A549 (cell line): ENCODE results near the gene SLC39A13. TPM values are rescaled to one million over a fixed set of nuclear protein-coding genes. Genes with fewer than 3 reads are reported as not detected.
A peak's percentile ranks its signal among the peaks of the same experiment; 100 is the strongest.

Experiments used
- ATAC-seq, 2 experiments: fragments of 200-7000 bp in 1 of 2; fragments of >200 bp in 1 of 2; cut with Nextera tagmentation in 1 of 2; cut with Tn5 transposase in 1 of 2; 3 replicates each; pipeline versions ENCODE4 v1.8.0 to v1.9.1; 2018 to 2020; ENCODE audit warnings: mild to moderate bottlenecking in 1 of 2, moderate library complexity in 1 of 2
- CTCF ChIA-PET: fragments of 300-600 bp; sonication (Branson Sonifier 250); formaldehyde crosslinking; extraction: SDS; loops from one replicate; lab custom pipeline; 2021; ENCODE audit warnings: antibody characterized with exemption, inconsistent platforms; lab: Yijun Ruan, JAX
- POLR2A ChIA-PET: fragments of 350-600 bp; formaldehyde crosslinking; extraction: SDS; loops from one replicate; lab custom pipeline; 2021; ENCODE audit warnings: antibody characterized with exemption, inconsistent platforms; lab: Yijun Ruan, JAX
- DNase-seq, 2 experiments: peaks; one replicate each; pipeline versions ENCODE4 v3.0.0 to v3.0.0-alpha.2; 2011 to 2016; ENCODE audit warnings: low read depth in 1 of 2, low spot score in 1 of 2
- FAIRE-seq: peaks from 2 replicates; lab custom pipeline; 2011; peaks lifted over from hg19 to GRCh38; lab: Jason Lieb, UNC
- H3K27ac ChIP-seq, 2 experiments: fragments of >200 bp; sonication (Bioruptor Twin); formaldehyde crosslinking; 3 replicates each; pipeline ENCODE4 v1.5.1; 2016 to 2017
- H3K4me1 ChIP-seq: fragments of >200 bp; sonication (Bioruptor Twin); formaldehyde crosslinking; 3 replicates; pipeline ENCODE4 v1.6.1; 2016
- H3K4me2 ChIP-seq: fragments of >200 bp; sonication (Bioruptor Twin); formaldehyde crosslinking; 3 replicates; pipeline ENCODE4 v1.6.1; 2016
- H3K4me3 ChIP-seq: fragments of >200 bp; sonication (Bioruptor Twin); formaldehyde crosslinking; 3 replicates; pipeline ENCODE4 v1.5.1; 2016
- H3K9me3 ChIP-seq: fragments of >200 bp; sonication (Bioruptor Twin); formaldehyde crosslinking; 3 replicates; pipeline ENCODE4 v1.6.1; 2016
- ATOH8 ChIP-seq: fragments of 250-450 bp; sonication (Bioruptor Pico); IDR thresholded peaks from 2 replicates; pipeline ENCODE4 v1.5.0; 2020; ENCODE audit warnings: low read depth, mild to moderate bottlenecking, moderate library complexity
- BHLHE40 ChIP-seq: IDR thresholded peaks from 2 replicates; pipeline ENCODE4 v1.6.1; 2012; ENCODE audit warnings: low read depth, low read length, inconsistent platforms
- CBX2 ChIP-seq: fragments of 200-600 bp; sonication (generic); IDR thresholded peaks from 2 replicates; pipeline ENCODE4 v1.6.1; 2016; ENCODE audit warnings: low read depth, mild to moderate bottlenecking, borderline replicate concordance
- CEBPB ChIP-seq, 2 experiments: fragments of >200 bp in 1 of 2; sonication (Bioruptor Twin) in 1 of 2; formaldehyde crosslinking in 1 of 2; IDR thresholded peaks; 2 replicates each; pipeline ENCODE4 v1.6.1; 2012 to 2016
- CHD2 ChIP-seq: fragments of 150-350 bp; IDR thresholded peaks from 2 replicates; pipeline ENCODE4 v1.6.1; 2014; ENCODE audit warnings: low read length; ENCODE audit not compliant: partially characterized antibody
- EHMT2 ChIP-seq: fragments of 200-600 bp; sonication (generic); IDR thresholded peaks from 2 replicates; pipeline ENCODE4 v1.6.1; 2016; ENCODE audit warnings: antibody characterized with exemption, low read depth, mild to moderate bottlenecking, moderate library complexity
- FOSB ChIP-seq: fragments of 250-450 bp; sonication (Bioruptor Pico); IDR thresholded peaks from 2 replicates; pipeline ENCODE4 v1.5.0; 2020; ENCODE audit warnings: mild to moderate bottlenecking, moderate library complexity
- FOSL2 ChIP-seq, 2 experiments: fragments of 450-650 bp in 1 of 2; fragments of >200 bp in 1 of 2; sonication (Bioruptor Twin) in 1 of 2; formaldehyde crosslinking; IDR thresholded peaks; 2 replicates each; pipeline versions ENCODE4 v1.5.0 to v1.6.1; 2016 to 2020; ENCODE audit warnings: mild to moderate bottlenecking in 1 of 2, moderate library complexity in 1 of 2
- FOXS1 ChIP-seq: fragments of 250-450 bp; sonication (Bioruptor Pico); IDR thresholded peaks from 2 replicates; pipeline ENCODE4 v1.5.0; 2020; ENCODE audit warnings: mild to moderate bottlenecking, moderate library complexity
- HDAC2 ChIP-seq: fragments of 200-600 bp; sonication (generic); IDR thresholded peaks from 2 replicates; pipeline ENCODE4 v1.6.1; 2016
- HES2 ChIP-seq: fragments of >200 bp; sonication (Bioruptor Twin); formaldehyde crosslinking; IDR thresholded peaks from 2 replicates; pipeline ENCODE4 v1.6.1; 2016
- HOXA7 ChIP-seq: fragments of 250-450 bp; sonication (Bioruptor Pico); IDR thresholded peaks from 2 replicates; pipeline ENCODE4 v1.5.0; 2020; ENCODE audit warnings: mild to moderate bottlenecking, moderate library complexity
- HOXB13 ChIP-seq: fragments of 250-450 bp; sonication (Bioruptor Pico); IDR thresholded peaks from 2 replicates; pipeline ENCODE4 v1.5.0; 2020; ENCODE audit warnings: low read depth, mild to moderate bottlenecking, moderate library complexity
- HOXB5 ChIP-seq: fragments of 250-450 bp; sonication (Bioruptor Pico); IDR thresholded peaks from 2 replicates; pipeline ENCODE4 v1.5.0; 2020; ENCODE audit warnings: mild to moderate bottlenecking, moderate library complexity
- JUN ChIP-seq, 2 experiments: fragments of >200 bp; sonication (Bioruptor Twin); formaldehyde crosslinking; IDR thresholded peaks; 2 replicates in 1 of 2; 3 replicates in 1 of 2; pipeline ENCODE4 v1.6.1; 2016 to 2017
- JUNB ChIP-seq: fragments of >200 bp; sonication (Bioruptor Twin); formaldehyde crosslinking; IDR thresholded peaks from 2 replicates; pipeline ENCODE4 v1.6.1; 2016
- KDM1A ChIP-seq: fragments of 200-600 bp; sonication (generic); IDR thresholded peaks from 2 replicates; pipeline ENCODE4 v1.6.1; 2016; ENCODE audit warnings: low read depth, mild to moderate bottlenecking
- MAX ChIP-seq: IDR thresholded peaks from 2 replicates; pipeline ENCODE4 v1.6.1; 2012
- NPAS2 ChIP-seq: fragments of 250-450 bp; sonication (Bioruptor Pico); IDR thresholded peaks from 2 replicates; pipeline ENCODE4 v1.8.0; 2022; ENCODE audit warnings: mild to moderate bottlenecking, moderate library complexity, borderline replicate concordance
- POLR2A ChIP-seq: IDR thresholded peaks from 2 replicates; pipeline ENCODE4 v1.6.1; 2012; ENCODE audit warnings: mild to moderate bottlenecking, low read length
- RAD21 ChIP-seq, 2 experiments: fragments of >200 bp in 1 of 2; sonication (Bioruptor Twin) in 1 of 2; formaldehyde crosslinking in 1 of 2; IDR thresholded peaks in 1 of 2; conservative IDR thresholded peaks in 1 of 2; 2 replicates in 1 of 2; 3 replicates in 1 of 2; pipeline ENCODE4 v1.6.1; 2012 to 2018; ENCODE audit warnings: inconsistent platforms in 1 of 2
- RFX5 ChIP-seq: fragments of 450-650 bp; IDR thresholded peaks from 2 replicates; pipeline ENCODE4 v1.7.1; 2014; ENCODE audit warnings: antibody characterized with exemption, mild to moderate bottlenecking, moderate library complexity
- SREBF2 ChIP-seq: fragments of 450-650 bp; IDR thresholded peaks from 2 replicates; pipeline ENCODE4 v1.6.1; 2014; ENCODE audit warnings: mild to moderate bottlenecking, moderate library complexity
- TFCP2L1 ChIP-seq: fragments of 250-450 bp; sonication (Bioruptor Pico); IDR thresholded peaks from 2 replicates; pipeline ENCODE4 v1.5.0; 2021; ENCODE audit warnings: mild to moderate bottlenecking
- TP53 ChIP-seq: fragments of 250-450 bp; sonication (Bioruptor Pico); IDR thresholded peaks from 2 replicates; pipeline ENCODE4 v1.5.0; 2021; ENCODE audit warnings: mild to moderate bottlenecking, moderate library complexity
- ZC3H11A ChIP-seq: fragments of 450-650 bp; IDR thresholded peaks from 2 replicates; pipeline ENCODE4 v1.6.1; 2014; ENCODE audit warnings: antibody characterized with exemption, mild to moderate bottlenecking
- ZFP36 ChIP-seq: fragments of 450-650 bp; IDR thresholded peaks from 2 replicates; pipeline ENCODE4 v1.6.1; 2014; ENCODE audit warnings: borderline replicate concordance; ENCODE audit not compliant: partially characterized antibody
- ZSCAN20 ChIP-seq: fragments of 250-450 bp; sonication (Bioruptor Pico); IDR thresholded peaks from 2 replicates; pipeline ENCODE4 v1.8.0; 2022; ENCODE audit warnings: mild to moderate bottlenecking, moderate library complexity
- WGBS: methylation state at CpG from one replicate; pipeline ENCODE4 v1.1.6; 2017; ENCODE audit errors: missing lambda C conversion rate; 5-methylcytosine and 5-hydroxymethylcytosine counted together
- polyA plus RNA-seq, 4 experiments: library from polyadenylated mRNA; depleted of rRNA in 3 of 4; stranded (reverse); fragments of >200 nt; fragmentation: RNase III in 1 of 4; extraction: RNeasy Plus Mini Kit Qiagen cat#74134 plus additional on column Dnase treatment in 1 of 4; gene quantifications; 2 replicates in 3 of 4; 3 replicates in 1 of 4; pipeline ENCODE4 v1.2.3, GENCODE V29; 2011 to 2017

Gene SLC39A13
- polyA plus RNA-seq, 2 of the 4 experiments (the other 2 are of a cell fraction): 10.8 to 35.2 TPM

- Histone ChIP-seq H3K4me1 (no peaks in the 10 kb centered on the region), H3K4me3 (no peak overlapping the region), H3K4me2 (no peak overlapping the region), H3K9me3 (no peaks in the 10 kb centered on the region), H3K27ac (no peak overlapping the region)
- DNase-seq (no peak), ATAC-seq (peak; percentile 15 to 16; a peak in 4 of 6 replicates)
- CTCF ChIA-PET: interaction anchor here (0.6 to 10.2 kb wide), 7 partner anchors 10 to 98 kb away, joined by 3 to 133 read pairs (median 6); no protein-coding TSS in a partner anchor
- POLR2A ChIA-PET: no interaction called here
- WGBS: 85% methylated on average over 24 of the region's 28 CpGs
- TF ChIP-seq EHMT2 (no peak), ZFP36 (no peak), TFCP2L1 (CRISPR knock-in tag) (no peak), KDM1A (no peak), RAD21 (conservative IDR thresholded peaks at IDR 0.05 in 1 of 2, IDR thresholded peaks at IDR 0.05 in 1 of 2) (no peak), ZC3H11A (no peak)
- TF ChIP-seq, all 56 proteins: peak for 0
- FAIRE-seq: no peak
These were observed 19.5 kb upstream of the SLC39A13 start for GRCh38 chr11:47388697-47389576.

- Histone ChIP-seq H3K4me3 (no peak overlapping the region), H3K4me1 (no peaks in the 10 kb centered on the region), H3K27ac (no peak overlapping the region), H3K9me3 (no peaks in the 10 kb centered on the region), H3K4me2 (no peak overlapping the region)
- CTCF ChIA-PET: interaction anchor here (0.6 to 10.2 kb wide), 9 partner anchors 9 to 98 kb away, joined by 3 to 133 read pairs (median 5); no protein-coding TSS in a partner anchor
- no peak for DNase-seq
- TF ChIP-seq CBX2 (no peak), TP53 (no peak), FOXS1 (no peak), FOSL2 (IDR thresholded peaks at IDR 0.05) (no peak), FOSL2 (CRISPR knock-in tag; IDR thresholded peaks at IDR 0.05) (no peak), POLR2A (no peak), HOXB5 (no peak), NPAS2 (CRISPR knock-in tag) (no peak), BHLHE40 (no peak), CEBPB (IDR thresholded peaks at IDR 0.05) (no peak), ZSCAN20 (CRISPR knock-in tag) (no peak)
- WGBS: 84% methylated on average over 17 of the region's 17 CpGs
- no peak for FAIRE-seq
- POLR2A ChIA-PET: no interaction called here
- no peak for ATAC-seq
These were observed 18.6 kb upstream of the SLC39A13 start for GRCh38 chr11:47389577-47390421.

- ATAC-seq: no peak
- no peak for FAIRE-seq
- whole genome bisulfite sequencing: 90% methylated on average over 6 of the region's 6 CpGs
- DNase-seq: no peak
- H3K4me3 ChIP-seq: no peak overlapping the region
- H3K4me1 ChIP-seq: no peaks in the 10 kb centered on the region
- no peak overlapping the region for H3K4me2 ChIP-seq
- H3K27ac ChIP-seq: no peak overlapping the region
- ChIA-PET CTCF (interaction anchor here (0.6 to 10.2 kb wide), 7 partner anchors 9 to 30 kb away, joined by 3 to 133 read pairs (median 6); no protein-coding TSS in a partner anchor), POLR2A (no interaction called here)
- TF ChIP-seq SREBF2: no peak
- no peak for TF ChIP-seq JUN (IDR thresholded peaks at IDR 0.05)
- TF ChIP-seq CBX2: no peak
- TF ChIP-seq JUNB: no peak
- TF ChIP-seq FOSB (CRISPR knock-in tag): no peak
- no peak for TF ChIP-seq ATOH8 (CRISPR knock-in tag)
- TF ChIP-seq MAX: no peak
- TF ChIP-seq TFCP2L1 (CRISPR knock-in tag): no peak
- TF ChIP-seq ZFP36: no peak
- TF ChIP-seq ZC3H11A: no peak
- no peak for TF ChIP-seq FOSL2 (IDR thresholded peaks at IDR 0.05)
- no peak for TF ChIP-seq FOSL2 (CRISPR knock-in tag; IDR thresholded peaks at IDR 0.05)
- TF ChIP-seq HOXB13 (CRISPR knock-in tag): no peak
- no peak for TF ChIP-seq CHD2
- TF ChIP-seq RFX5: no peak
- no peak for TF ChIP-seq HOXB5
- no peak for TF ChIP-seq HES2
- no peak for TF ChIP-seq HDAC2
- TF ChIP-seq FOXS1: no peak
- no peak for TF ChIP-seq HOXA7 (CRISPR knock-in tag)
- H3K9me3 ChIP-seq: no peaks in the 10 kb centered on the region
These were observed 18.0 kb upstream of the SLC39A13 start for GRCh38 chr11:47390422-47390760.
